T-cell (primary cell): ENCODE data around the gene MOB3C. TPM values are rescaled to one million over a fixed set of nuclear protein-coding genes. Genes with fewer than 3 reads are reported as not detected.
A peak's percentile ranks its signal among the peaks of the same experiment; 100 is the strongest.
"Not testable (repeated sequence)": the region's sequence is repeated elsewhere in the genome, so short reads cannot be mapped to it uniquely, and the experiment has no call there.

Experiments used
- ATAC-seq, 4 experiments: fragments of 200-7000 bp in 3 of 4; fragments of 150-1000 bp in 1 of 4; cut with Tn5 transposase; replicated peaks in 1 of 4; 1 replicate in 3 of 4; 2 replicates in 1 of 4; pipeline ENCODE4 v1.10.0; 2021; ENCODE audit warnings: moderate library complexity in 3 of 4, mild to moderate bottlenecking in 2 of 4, moderate number of reproducible peaks in 1 of 4
- CTCF ChIA-PET, 2 donors: fragments of 300-600 bp; sonication (Branson Sonifier 250); formaldehyde crosslinking; loops; one replicate each; lab custom pipeline; 2022; ENCODE audit warnings: antibody characterized with exemption in 2 of 2; lab: Charles Lee
- POLR2A ChIA-PET, 2 donors: fragments of 300-600 bp; sonication (Branson Sonifier 250); formaldehyde crosslinking; loops; one replicate each; lab custom pipeline; 2022; ENCODE audit warnings: antibody characterized with exemption in 2 of 2; lab: Charles Lee
- DNase-seq, 35 experiments: peaks; one replicate each; pipeline versions ENCODE4 v3.0.0 to v3.0.0-alpha.2; 2013 to 2023
- H3K27ac ChIP-seq: one replicate; pipeline ENCODE4 v1.5.1; 2013; ENCODE audit warnings: low read length
- H3K27me3 ChIP-seq, 2 experiments: replicated peaks in 1 of 2; 1 replicate in 1 of 2; 2 replicates in 1 of 2; pipeline versions ENCODE4 v1.6.1 to v1.7.0; 2013; ENCODE audit warnings: low read length in 1 of 2, mixed read lengths in 1 of 2; ENCODE audit not compliant: control insufficient read depth in 2 of 2, insufficient read depth in 2 of 2; ENCODE audit errors: extremely low read depth in 1 of 2
- H3K36me3 ChIP-seq, 2 donors: 1 replicate in 1 of 2; 2 replicates in 1 of 2; pipeline versions ENCODE4 v1.6.1 to v1.7.0; 2013; ENCODE audit warnings: low read length in 1 of 2; ENCODE audit not compliant: control insufficient read depth in 2 of 2, insufficient read depth in 1 of 2; ENCODE audit errors: extremely low read depth in 1 of 2
- H3K4me1 ChIP-seq, 2 experiments: 1 replicate in 1 of 2; 2 replicates in 1 of 2; pipeline versions ENCODE4 v1.6.1 to v1.7.0; 2013; ENCODE audit warnings: low read length in 2 of 2, mixed read lengths in 1 of 2; ENCODE audit not compliant: insufficient read depth in 2 of 2, control insufficient read depth in 1 of 2; ENCODE audit errors: extremely low read depth in 1 of 2
- H3K4me3 ChIP-seq, 2 donors: 1 replicate in 1 of 2; 2 replicates in 1 of 2; pipeline versions ENCODE4 v1.5.1 to v1.7.0; 2013; ENCODE audit warnings: mild to moderate bottlenecking in 2 of 2, low read length in 1 of 2, moderate library complexity in 1 of 2; ENCODE audit not compliant: control insufficient read depth in 1 of 2; ENCODE audit errors: extremely low read depth in 1 of 2
- H3K9me3 ChIP-seq: 2 replicates; pipeline ENCODE4 v1.7.0; 2013
- H3K27ac Mint-ChIP-seq, 2 donors: one replicate each; pipeline ENCODE4 v1.8.0; 2020 to 2021; ENCODE audit warnings: mild to moderate bottlenecking in 2 of 2, mixed read lengths in 2 of 2
- H3K27me3 Mint-ChIP-seq, 2 donors: one replicate each; pipeline ENCODE4 v1.8.0; 2021 to 2022; ENCODE audit warnings: mixed read lengths in 2 of 2
- H3K36me3 Mint-ChIP-seq: one replicate; pipeline ENCODE4 v1.8.0; 2021; ENCODE audit warnings: mixed read lengths
- H3K4me1 Mint-ChIP-seq, 3 donors: one replicate each; pipeline ENCODE4 v1.8.0; 2020 to 2022; ENCODE audit warnings: mixed read lengths in 3 of 3, mild to moderate bottlenecking in 1 of 3
- H3K4me3 Mint-ChIP-seq, 3 donors: one replicate each; pipeline ENCODE4 v1.8.0; 2020 to 2022; ENCODE audit warnings: mild to moderate bottlenecking in 3 of 3, mixed read lengths in 3 of 3, moderate library complexity in 3 of 3
- H3K9me3 Mint-ChIP-seq, 3 donors: one replicate each; pipeline ENCODE4 v1.8.0; 2020 to 2022; ENCODE audit warnings: mixed read lengths in 3 of 3
- whole genome bisulfite sequencing: methylation state at CpG from one replicate; pipeline ENCODE4 v1.1.5; 2013; ENCODE audit warnings: missing lambda C conversion rate; ENCODE audit not compliant: insufficient coverage; 5-methylcytosine and 5-hydroxymethylcytosine counted together
- total RNA-seq, 35 experiments: library from RNA in 6 of 35; stranded (reverse) in 6 of 35; fragments of 120-200 nt in 1 of 35; gene quantifications; one replicate each; pipeline versions ENCODE4 v1.2.1 to v1.2.4 and lab custom pipeline; 2013 to 2026

Gene MOB3C
- 10 to 100 TPM; 13.2 to 29.6 (median 24.6) TPM for total RNA-seq
- total RNA-seq (2013), result 19.3 TPM
- 17.3 to 68.2 (median 41.5) reads per million in 29 experiments for total RNA-seq (lab: John Stamatoyannopoulos, UW)

- Mint-ChIP-seq H3K27ac (peak within 1 kb of the TSS; percentile 89 to 97), H3K27me3 (no peaks in the 10 kb centered on the region), H3K9me3 (no peaks in the 10 kb centered on the region), H3K4me1 (peaks cover 41 to 53% (median 48%) of the 10 kb centered on the region in 3 donors), H3K4me3 (peak within 1 kb of the TSS; percentile 91 to 93 (median 92)), H3K36me3 (peaks cover 5% of the 10 kb centered on the region)
- Histone ChIP-seq H3K9me3 (no peaks in the 10 kb centered on the region), H3K4me1 (peaks cover 18 to 56% of the 10 kb centered on the region in 2 experiments), H3K27ac (peak within 1 kb of the TSS; percentile 71), H3K36me3 (peaks cover 2 to 10% of the 10 kb centered on the region in 2 donors), H3K27me3 (no peaks in the 10 kb centered on the region), H3K4me3 (peak within 1 kb of the TSS; percentile 90 to 96)
- 0% methylated on average over 31 of the region's 62 CpGs for WGBS
- peak; percentile 82 to 85 (median 84) for ATAC-seq
- CTCF ChIA-PET, result interaction anchor here (0.6 to 1.8 kb wide), 9 partner anchors 10 to 646 kb away, joined by 3 to 11 read pairs (median 4); partner anchors contain the start of gene MKNK1 (in 2 of the 2)
- peak; percentile 28 to 73 (median 56) for DNase-seq
- POLR2A ChIA-PET, result interaction anchor here (0.6 to 1.1 kb wide), 3 partner anchors 11 to 33 kb away, joined by 4 read pairs; partner anchors contain the start of gene MKNK1 (in 1 of the 2)
These were observed at the start of gene MOB3C for GRCh38 chr1:46616277-46617107. Gene MOB3C (minus strand): TSS chr1:46616811. CDS start chr1:46613321, 3,490 bp downstream.

- peaks cover 19 to 28% (median 21%) of the 10 kb centered on the region in 3 donors for H3K4me1 Mint-ChIP-seq
- DNase-seq (no peak), ATAC-seq (no peak)
- H3K27me3 ChIP-seq, result no peaks in the 10 kb centered on the region
- H3K27ac Mint-ChIP-seq, result no peak overlapping the region
- no peaks in the 10 kb centered on the region for H3K27me3 Mint-ChIP-seq
- no peak overlapping the region for H3K4me3 ChIP-seq
- H3K9me3 Mint-ChIP-seq, result no peaks in the 10 kb centered on the region
- ChIA-PET POLR2A (no interaction called here), CTCF (no interaction called here)
- H3K36me3 Mint-ChIP-seq, result peaks cover 20% of the 10 kb centered on the region
- H3K9me3 ChIP-seq, result no peaks in the 10 kb centered on the region
- H3K4me1 ChIP-seq, result peaks cover 6 to 24% of the 10 kb centered on the region in 2 experiments
- WGBS, result no CpG with 5 or more reads among the region's 2 CpGs
- peaks cover 0 to 22% of the 10 kb centered on the region in 2 donors for H3K36me3 ChIP-seq
- peak overlapping the region in 2 of 3 donors; percentile 79 to 82 for H3K4me3 Mint-ChIP-seq
- H3K27ac ChIP-seq, result no peak overlapping the region
These were observed 49.4 kb upstream of the MOB3C start for GRCh38 chr1:46665983-46666382.

GRCh38 chr1:46662919-46663318, 46.3 kb upstream of the MOB3C start:
- ATAC-seq, result not testable (repeated sequence)

GRCh38 chr1:46660116-46660515, 43.5 kb upstream of the MOB3C start:
- DNase-seq, H3K9me3 ChIP-seq, H3K27ac ChIP-seq, H3K4me3 Mint-ChIP-seq, H3K9me3 Mint-ChIP-seq, H3K27me3 ChIP-seq, H3K27me3 Mint-ChIP-seq, H3K4me3 ChIP-seq, H3K4me1 ChIP-seq, ATAC-seq: not testable (repeated sequence)
- H3K27ac Mint-ChIP-seq, result peak overlapping the region in 1 of 2 donors; percentile 19
- peaks cover 7 to 56% of the 10 kb centered on the region in 2 donors for H3K36me3 ChIP-seq
- peaks cover 7 to 13% (median 9%) of the 10 kb centered on the region in 3 donors for H3K4me1 Mint-ChIP-seq
- ChIA-PET CTCF (interaction anchor here in 1 of 2 donors (1.1 kb wide), 1 partner anchor 56 kb away, joined by 3 read pairs; the partner anchor contains the start of gene MKNK1), POLR2A (interaction anchor here in 1 of 2 donors (0.6 kb wide), 1 partner anchor 50 kb away, joined by 6 read pairs; no protein-coding TSS in a partner anchor)
- 67% methylated on average over 3 of the region's 5 CpGs for WGBS
- H3K36me3 Mint-ChIP-seq, result peaks cover 48% of the 10 kb centered on the region

More at GRCh38 chr1:46662919-46663318, 46.3 kb upstream of the MOB3C start:
- H3K9me3 Mint-ChIP-seq, CTCF ChIA-PET, H3K27ac Mint-ChIP-seq, H3K4me3 ChIP-seq, H3K27me3 Mint-ChIP-seq, H3K27me3 ChIP-seq, H3K27ac ChIP-seq, H3K9me3 ChIP-seq, DNase-seq, H3K4me3 Mint-ChIP-seq: not testable (repeated sequence)
- no CpG with 5 or more reads among the region's 5 CpGs for WGBS
- H3K36me3 ChIP-seq, result peaks cover 0 to 36% of the 10 kb centered on the region in 2 donors
- H3K36me3 Mint-ChIP-seq, result peaks cover 25% of the 10 kb centered on the region
- POLR2A ChIA-PET, result interaction anchor here in 1 of 2 donors (0.7 kb wide), 1 partner anchor 14 kb away, joined by 4 read pairs; no protein-coding TSS in a partner anchor
- H3K4me1 Mint-ChIP-seq, result peaks cover 27 to 29% (median 28%) of the 10 kb centered on the region in 3 donors
- peaks cover 6 to 17% of the 10 kb centered on the region in 2 experiments for H3K4me1 ChIP-seq

GRCh38 chr1:46659307-46659870, 42.8 kb upstream of the MOB3C start:
- Histone ChIP-seq H3K4me1 (no peaks in the 10 kb centered on the region), H3K9me3 (peaks cover 4% of the 10 kb centered on the region), H3K27me3 (no peaks in the 10 kb centered on the region), H3K4me3 (no peak overlapping the region), H3K27ac (no peak overlapping the region), H3K36me3 (peaks cover 7 to 53% of the 10 kb centered on the region in 2 donors)
- Mint-ChIP-seq H3K4me3 (no peak overlapping the region), H3K9me3 (peaks cover 0 to 6% (median 2%) of the 10 kb centered on the region in 3 donors), H3K27ac (no peak overlapping the region), H3K4me1 (peaks cover 0 to 9% (median 8%) of the 10 kb centered on the region in 3 donors), H3K27me3 (no peaks in the 10 kb centered on the region), H3K36me3 (peaks cover 48% of the 10 kb centered on the region)
- ChIA-PET POLR2A (no interaction called here), CTCF (interaction anchor here in 1 of 2 donors (0.6 to 1.1 kb wide), 2 partner anchors 55 to 338 kb away, joined by 3 read pairs; partner anchors contain the start of gene MKNK1)
- no peak for DNase-seq
- no peak for ATAC-seq
- WGBS, result no CpG with 5 or more reads among the region's 2 CpGs

GRCh38 chr1:46657775-46658174, 41.2 kb upstream of the MOB3C start:
- Mint-ChIP-seq H3K27ac (no peak overlapping the region), H3K4me3 (no peak overlapping the region)
- no CpG with 5 or more reads among the region's 1 CpG for WGBS

More at GRCh38 chr1:46657775-46658174, 41.2 kb upstream of the MOB3C start:
- DNase-seq (no peak), ATAC-seq (no peak)
- Histone ChIP-seq H3K4me3 (no peak overlapping the region), H3K27me3 (no peaks in the 10 kb centered on the region), H3K27ac (no peak overlapping the region), H3K4me1 (no peaks in the 10 kb centered on the region), H3K36me3 (peaks cover 7 to 57% of the 10 kb centered on the region in 2 donors), H3K9me3 (peaks cover 4% of the 10 kb centered on the region)
- ChIA-PET POLR2A (no interaction called here), CTCF (interaction anchor here in 1 of 2 donors (0.7 kb wide), 1 partner anchor 168 kb away, joined by 3 read pairs; the partner anchor contains the start of gene DMBX1)
- H3K27me3 Mint-ChIP-seq, result no peaks in the 10 kb centered on the region
- peaks cover 50% of the 10 kb centered on the region for H3K36me3 Mint-ChIP-seq
- peaks cover 0 to 9% (median 8%) of the 10 kb centered on the region in 3 donors for H3K4me1 Mint-ChIP-seq
- peaks cover 0 to 6% (median 2%) of the 10 kb centered on the region in 3 donors for H3K9me3 Mint-ChIP-seq
